IgD-negative memory B cell (primary cell): Measurements from ENCODE around the gene TRAF2. TPM values are rescaled to one million over a fixed set of nuclear protein-coding genes. Genes with fewer than 3 reads are reported as not detected.

Source experiments
- H3K27ac Mint-ChIP-seq, 3 donors: one replicate each; pipeline ENCODE4 v1.8.0; 2020 to 2022; ENCODE audit warnings: mild to moderate bottlenecking in 3 of 3, mixed read lengths in 3 of 3, moderate library complexity in 1 of 3
- H3K27me3 Mint-ChIP-seq: one replicate; pipeline ENCODE4 v1.8.0; 2021; ENCODE audit warnings: mixed read lengths
- H3K36me3 Mint-ChIP-seq: one replicate; pipeline ENCODE4 v1.8.0; 2020; ENCODE audit warnings: mild to moderate bottlenecking, mixed read lengths
- H3K4me1 Mint-ChIP-seq, 3 donors: one replicate each; pipeline ENCODE4 v1.8.0; 2020 to 2022; ENCODE audit warnings: mixed read lengths in 3 of 3, mild to moderate bottlenecking in 1 of 3
- H3K4me3 Mint-ChIP-seq, 4 donors: one replicate each; pipeline ENCODE4 v1.8.0; 2020 to 2022; ENCODE audit warnings: mild to moderate bottlenecking in 4 of 4, mixed read lengths in 4 of 4, moderate library complexity in 3 of 4
- H3K9me3 Mint-ChIP-seq, 3 donors: one replicate each; pipeline ENCODE4 v1.8.0; 2020 to 2021; ENCODE audit warnings: mixed read lengths in 3 of 3, mild to moderate bottlenecking in 1 of 3
- polyA plus RNA-seq: library from polyadenylated mRNA; unstranded; fragments of 300-500 nt; fragmentation: Illumina TruSeq; gene quantifications from one replicate; pipeline ENCODE4 v1.2.3, GENCODE V29; 2021

TRAF2 gene
- polyA plus RNA-seq, 1 donor from 2014 or later, result 42.8 TPM

DNA sequence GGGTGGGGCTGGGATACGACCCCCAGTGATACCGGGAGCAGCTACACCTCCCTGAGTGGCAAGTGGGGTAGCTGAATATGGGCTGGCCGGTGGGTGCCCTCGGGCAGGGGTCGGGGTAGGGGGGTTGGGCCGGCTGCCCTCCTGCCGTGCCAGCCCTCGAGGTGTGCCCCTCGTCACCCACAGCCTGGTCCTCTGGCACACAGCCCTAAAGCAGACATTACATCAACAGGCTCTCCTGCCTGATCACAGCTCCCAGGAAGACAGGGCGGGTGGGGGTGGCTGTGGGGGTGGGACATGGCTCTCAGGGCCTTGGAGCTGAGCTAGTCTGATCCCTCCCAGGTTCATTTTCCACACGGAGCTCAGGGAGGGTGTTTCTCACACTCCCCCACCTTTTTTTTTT, 35.0 kb downstream of the TRAF2 start:
- Mint-ChIP-seq H3K27me3 (no peaks in the 10 kb centered on the region), H3K9me3 (no peaks in the 10 kb centered on the region), H3K27ac (no peak overlapping the region), H3K36me3 (peaks cover 3% of the 10 kb centered on the region), H3K4me3 (no peak overlapping the region), H3K4me1 (no peaks in the 10 kb centered on the region)

DNA sequence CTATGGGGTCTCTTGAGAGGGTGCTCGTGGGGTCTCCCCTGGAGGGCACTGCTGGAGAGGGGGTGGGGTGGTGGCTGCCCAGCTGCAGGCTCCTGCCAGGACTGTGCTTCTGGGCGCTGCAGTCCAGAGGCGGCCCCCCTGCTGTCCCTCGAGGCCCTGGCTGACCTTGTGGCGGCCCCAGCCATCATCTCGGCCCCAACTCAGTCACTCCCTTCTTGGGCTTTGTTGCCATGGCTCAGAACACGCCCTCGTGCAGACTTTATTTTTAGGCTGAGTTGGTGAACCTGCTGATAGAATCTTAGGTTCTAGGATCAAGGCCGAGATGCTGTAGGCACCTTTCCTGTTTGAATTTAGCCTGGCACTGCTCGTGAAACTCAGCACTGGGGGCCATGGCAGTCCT, 35.4 kb downstream of the TRAF2 start:
- H3K9me3 Mint-ChIP-seq, result no peaks in the 10 kb centered on the region
- H3K36me3 Mint-ChIP-seq, result peaks cover 3% of the 10 kb centered on the region
- H3K27ac Mint-ChIP-seq, result no peak overlapping the region
- no peaks in the 10 kb centered on the region for H3K4me1 Mint-ChIP-seq
- no peak overlapping the region for H3K4me3 Mint-ChIP-seq
- no peaks in the 10 kb centered on the region for H3K27me3 Mint-ChIP-seq

DNA sequence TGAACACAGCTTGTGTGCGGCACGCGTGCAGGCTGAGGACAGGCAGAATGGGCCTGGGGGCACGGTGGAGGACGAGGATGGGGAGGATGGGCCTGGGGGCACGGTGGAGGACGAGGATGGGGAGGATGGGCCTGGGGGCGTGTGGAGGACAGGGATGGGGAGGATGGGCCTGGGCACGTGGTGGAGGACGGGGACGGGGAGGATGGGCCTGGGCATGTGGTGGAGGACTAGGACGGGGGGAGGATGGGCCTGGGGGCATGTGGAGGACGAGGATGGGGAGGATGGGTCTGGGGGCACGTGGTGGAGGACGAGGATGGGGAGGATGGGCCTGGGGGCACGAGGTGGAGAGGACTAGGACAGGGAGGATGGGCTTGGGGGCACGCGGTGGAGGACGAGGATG, 36.2 kb downstream of the TRAF2 start:
- H3K4me3 Mint-ChIP-seq, result no peak overlapping the region
- no peaks in the 10 kb centered on the region for H3K27me3 Mint-ChIP-seq
- peaks cover 2% of the 10 kb centered on the region for H3K36me3 Mint-ChIP-seq
- no peak overlapping the region for H3K27ac Mint-ChIP-seq
- H3K9me3 Mint-ChIP-seq, result no peaks in the 10 kb centered on the region
- H3K4me1 Mint-ChIP-seq, result peaks cover 0 to 2% (median 0%) of the 10 kb centered on the region in 3 donors

DNA sequence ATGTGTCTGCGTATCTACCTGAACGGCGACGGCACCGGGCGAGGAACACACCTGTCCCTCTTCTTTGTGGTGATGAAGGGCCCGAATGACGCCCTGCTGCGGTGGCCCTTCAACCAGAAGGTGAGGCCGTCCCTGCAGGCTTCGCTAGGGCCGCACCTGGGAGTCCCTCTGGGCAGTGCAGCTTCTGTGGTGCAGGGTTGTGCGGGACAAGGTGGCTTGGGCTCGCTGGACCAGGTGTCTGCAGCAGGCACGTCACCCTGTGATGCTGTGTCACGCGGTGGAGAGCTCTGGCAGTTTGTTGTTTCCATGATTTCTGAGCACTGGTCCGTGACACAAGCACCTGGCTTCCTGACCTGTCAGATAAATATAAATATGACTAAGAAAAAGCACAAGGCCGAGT, 37.6 kb downstream of the TRAF2 start:
- H3K27me3 Mint-ChIP-seq, result no peaks in the 10 kb centered on the region
- H3K27ac Mint-ChIP-seq, result peak overlapping the region in 1 of 3 donors; percentile 50
- H3K9me3 Mint-ChIP-seq, result no peaks in the 10 kb centered on the region
- no peak overlapping the region for H3K4me3 Mint-ChIP-seq
- peaks cover 3 to 6% (median 3%) of the 10 kb centered on the region in 3 donors for H3K4me1 Mint-ChIP-seq
- H3K36me3 Mint-ChIP-seq, result peaks cover 4% of the 10 kb centered on the region

DNA sequence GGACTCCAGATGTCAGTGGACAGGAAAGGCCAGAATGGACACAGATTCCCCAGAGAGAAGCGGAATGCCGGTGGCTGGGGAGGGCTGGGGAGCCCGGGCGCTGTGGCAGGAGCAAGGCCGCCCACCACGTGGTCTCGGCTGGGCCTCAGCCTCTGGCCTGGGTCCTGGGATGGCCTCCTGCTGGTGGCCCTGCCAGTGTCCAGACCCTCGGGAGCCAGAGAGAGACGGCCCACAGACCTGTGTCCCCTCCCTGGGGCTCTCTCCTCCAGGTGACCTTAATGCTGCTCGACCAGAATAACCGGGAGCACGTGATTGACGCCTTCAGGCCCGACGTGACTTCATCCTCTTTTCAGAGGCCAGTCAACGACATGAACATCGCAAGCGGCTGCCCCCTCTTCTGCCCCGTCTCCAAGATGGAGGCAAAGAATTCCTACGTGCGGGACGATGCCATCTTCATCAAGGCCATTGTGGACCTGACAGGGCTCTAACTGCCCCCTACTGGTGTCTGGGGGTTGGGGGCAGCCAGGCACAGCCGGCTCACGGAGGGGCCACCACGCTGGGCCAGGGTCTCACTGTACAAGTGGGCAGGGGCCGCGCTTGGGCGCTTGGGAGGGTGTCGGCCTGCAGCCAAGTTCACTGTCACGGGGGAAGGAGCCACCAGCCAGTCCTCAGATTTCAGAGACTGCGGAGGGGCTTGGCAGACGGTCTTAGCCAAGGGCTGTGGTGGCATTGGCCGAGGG, 39.3 kb downstream of the TRAF2 start:
- no peak overlapping the region for H3K27ac Mint-ChIP-seq
- H3K9me3 Mint-ChIP-seq, result no peaks in the 10 kb centered on the region
- H3K4me1 Mint-ChIP-seq, result peaks cover 5 to 8% (median 5%) of the 10 kb centered on the region in 3 donors
- H3K27me3 Mint-ChIP-seq, result no peaks in the 10 kb centered on the region
- H3K36me3 Mint-ChIP-seq, result peaks cover 2% of the 10 kb centered on the region
- no peak overlapping the region for H3K4me3 Mint-ChIP-seq

DNA sequence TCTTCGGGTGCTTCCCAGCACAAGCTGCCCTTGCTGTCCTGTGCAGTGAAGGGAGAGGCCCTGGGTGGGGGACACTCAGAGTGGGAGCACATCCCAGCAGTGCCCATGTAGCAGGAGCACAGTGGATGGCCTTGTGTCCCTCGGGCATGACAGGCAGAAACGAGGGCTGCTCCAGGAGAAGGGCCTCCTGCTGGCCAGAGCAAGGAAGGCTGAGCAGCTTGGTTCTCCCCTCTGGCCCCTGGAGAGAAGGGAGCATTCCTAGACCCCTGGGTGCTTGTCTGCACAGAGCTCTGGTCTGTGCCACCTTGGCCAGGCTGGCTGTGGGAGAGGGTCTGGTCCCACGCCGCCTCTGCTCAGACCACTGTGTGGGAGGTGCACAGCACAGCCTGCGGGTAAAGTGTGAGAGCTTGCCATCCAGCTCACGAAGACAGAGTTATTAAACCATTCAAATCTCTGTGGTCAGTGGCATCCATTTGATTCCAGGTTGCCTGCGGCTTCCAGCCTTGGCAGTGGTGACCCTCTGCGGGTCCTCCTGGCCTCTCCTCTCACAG, 39.9 kb downstream of the TRAF2 start:
- Mint-ChIP-seq H3K9me3 (no peaks in the 10 kb centered on the region), H3K4me1 (peaks cover 5 to 8% (median 5%) of the 10 kb centered on the region in 3 donors), H3K4me3 (no peak overlapping the region), H3K27ac (no peak overlapping the region), H3K27me3 (no peaks in the 10 kb centered on the region), H3K36me3 (peaks cover 2% of the 10 kb centered on the region)

DNA sequence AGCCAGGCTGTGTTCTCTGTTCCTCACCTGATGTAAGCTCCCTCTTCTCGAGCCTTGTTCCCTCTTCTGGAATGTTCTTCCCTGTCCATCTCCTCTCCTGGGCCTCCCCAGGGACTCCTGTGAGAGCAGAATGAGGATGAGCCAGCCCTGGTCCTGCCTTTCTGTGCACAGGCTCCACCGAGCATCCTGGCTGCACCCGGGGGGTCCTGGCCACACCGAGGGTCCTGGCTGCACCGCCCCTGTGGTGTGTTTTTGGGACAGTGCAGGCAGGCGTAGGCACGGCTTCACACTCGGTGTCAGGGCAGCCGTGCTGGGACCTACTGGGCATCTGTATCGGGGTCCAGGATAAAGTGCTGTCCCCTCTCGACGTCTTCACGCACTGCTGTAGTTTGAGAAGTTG, 40.4 kb downstream of the TRAF2 start:
- peaks cover 2% of the 10 kb centered on the region for H3K36me3 Mint-ChIP-seq
- H3K27ac Mint-ChIP-seq, result no peak overlapping the region
- H3K4me1 Mint-ChIP-seq, result peaks cover 6 to 8% (median 6%) of the 10 kb centered on the region in 3 donors
- no peaks in the 10 kb centered on the region for H3K9me3 Mint-ChIP-seq
- no peaks in the 10 kb centered on the region for H3K27me3 Mint-ChIP-seq
- no peak overlapping the region for H3K4me3 Mint-ChIP-seq

DNA sequence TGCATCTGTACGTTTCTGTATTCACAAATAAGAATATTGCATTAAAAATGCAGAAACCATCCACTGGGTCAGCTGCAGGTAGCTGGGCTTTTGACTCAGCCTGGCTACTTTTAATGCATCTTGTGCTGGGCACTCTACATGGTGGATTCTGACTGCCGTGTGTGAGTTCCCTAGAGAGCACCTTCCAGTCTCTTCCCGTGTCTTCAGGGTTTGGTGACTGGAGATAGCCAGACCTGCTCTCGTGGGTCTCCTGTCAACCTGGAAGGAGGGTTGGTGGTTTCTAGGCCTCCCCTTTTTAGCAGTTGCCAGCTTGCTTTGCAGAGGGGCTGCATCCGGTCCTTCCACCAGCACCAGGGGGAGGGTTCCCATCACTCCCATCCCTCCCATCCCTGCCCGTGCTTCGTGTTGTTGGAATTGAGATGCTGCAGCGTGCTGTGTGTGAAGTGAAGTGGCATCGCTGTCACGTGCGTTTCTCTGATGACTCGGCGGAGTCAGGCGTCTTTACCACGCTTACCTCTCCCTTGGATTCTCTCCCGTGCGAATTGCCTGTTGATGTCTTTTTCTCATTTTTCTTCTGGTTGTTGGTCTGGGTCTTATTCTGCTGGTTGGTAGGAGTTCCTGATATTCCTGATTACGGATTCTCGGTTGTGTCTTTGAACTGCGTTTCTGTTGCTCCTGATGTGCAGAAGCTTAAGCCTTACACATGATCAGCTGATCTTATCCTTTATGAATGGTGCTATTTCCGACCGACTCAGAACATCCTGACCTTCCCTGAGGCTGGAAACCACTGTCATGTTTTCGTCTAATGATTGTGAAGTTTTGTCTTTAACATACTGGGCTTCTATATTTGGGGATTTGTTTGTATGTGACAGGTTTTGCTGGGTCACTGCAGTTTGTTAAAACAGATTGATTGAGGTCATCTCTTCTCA, 41.3 kb downstream of the TRAF2 start:
- H3K4me3 Mint-ChIP-seq, result peak overlapping the region in 1 of 4 donors; percentile 50
- H3K9me3 Mint-ChIP-seq, result no peaks in the 10 kb centered on the region
- H3K27ac Mint-ChIP-seq, result peak overlapping the region in 1 of 3 donors; percentile 87
- peaks cover 7 to 11% (median 10%) of the 10 kb centered on the region in 3 donors for H3K4me1 Mint-ChIP-seq
- peaks cover 4% of the 10 kb centered on the region for H3K36me3 Mint-ChIP-seq
- H3K27me3 Mint-ChIP-seq, result no peaks in the 10 kb centered on the region

DNA sequence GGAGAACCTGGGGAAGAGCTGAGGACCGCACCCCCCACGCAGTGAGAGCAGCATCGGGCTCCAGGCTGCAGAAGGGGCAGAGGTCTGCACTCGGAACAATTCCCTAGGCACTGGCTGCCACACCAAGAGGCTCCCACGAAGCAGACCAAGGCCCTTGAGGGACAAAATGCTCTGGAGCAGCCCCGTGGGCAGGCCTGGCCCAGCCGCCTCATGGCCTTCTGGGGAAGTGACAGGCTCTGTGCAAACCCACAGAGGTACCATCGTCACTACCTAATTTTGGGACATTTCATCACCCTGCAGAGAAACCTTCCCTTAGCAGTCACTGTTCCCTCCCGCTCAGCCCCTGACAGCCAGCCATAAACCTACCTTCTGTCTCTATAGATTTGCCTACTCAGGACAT, 42.3 kb downstream of the TRAF2 start:
- Mint-ChIP-seq H3K4me1 (peaks cover 7 to 11% (median 10%) of the 10 kb centered on the region in 3 donors), H3K27ac (peak overlapping the region in 2 of 3 donors; percentile 55 to 67), H3K4me3 (no peak overlapping the region), H3K9me3 (no peaks in the 10 kb centered on the region), H3K36me3 (peaks cover 4% of the 10 kb centered on the region), H3K27me3 (no peaks in the 10 kb centered on the region)

DNA sequence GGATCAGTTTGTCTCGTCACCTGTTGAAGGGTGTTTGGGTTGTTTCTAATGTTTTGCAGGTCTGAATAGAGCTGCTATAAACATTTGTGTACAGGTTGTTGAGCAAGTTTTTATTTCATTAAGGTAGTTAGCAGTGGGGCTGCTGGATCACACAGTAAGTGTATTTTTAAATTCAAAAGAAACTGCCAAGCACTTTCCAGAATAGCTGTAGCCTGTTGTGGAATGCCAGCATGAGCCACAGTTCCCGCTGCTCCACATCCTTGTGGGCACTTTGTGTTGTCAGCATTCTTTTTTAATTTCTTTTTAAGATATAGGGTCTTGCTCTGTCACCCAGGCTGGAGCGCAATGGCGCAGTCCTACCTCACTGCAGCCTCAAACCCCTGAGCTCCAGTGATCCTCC, 43.7 kb downstream of the TRAF2 start:
- Mint-ChIP-seq H3K27ac (peak overlapping the region in 1 of 3 donors; percentile 33), H3K4me3 (no peak overlapping the region), H3K9me3 (no peaks in the 10 kb centered on the region), H3K4me1 (peaks cover 7 to 11% (median 10%) of the 10 kb centered on the region in 3 donors), H3K36me3 (peaks cover 4% of the 10 kb centered on the region), H3K27me3 (no peaks in the 10 kb centered on the region)

DNA sequence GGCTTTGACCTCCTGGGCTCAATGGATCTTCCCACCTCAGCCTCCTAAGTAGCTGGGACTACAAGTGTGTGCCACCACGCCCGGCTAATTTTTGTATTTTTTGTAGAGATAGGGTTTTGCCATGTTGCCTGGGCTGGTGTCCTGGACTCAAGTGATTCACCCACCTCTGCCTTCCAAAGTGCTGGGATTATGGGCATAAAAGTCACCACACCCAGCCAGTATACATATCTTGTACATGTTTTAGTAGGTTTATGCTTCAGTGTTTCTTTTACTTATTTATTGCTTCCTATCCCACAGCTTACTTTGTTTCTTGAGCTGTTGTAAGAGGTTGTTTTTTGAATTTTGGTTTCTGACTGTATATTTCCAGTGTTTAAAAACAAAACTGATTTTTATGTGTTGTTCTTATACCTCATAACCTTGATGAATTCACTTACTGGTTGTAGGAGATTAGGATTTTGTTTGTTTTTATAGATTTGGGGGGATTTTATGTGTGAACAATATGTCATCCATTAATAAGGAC, 45.4 kb downstream of the TRAF2 start:
- H3K9me3 Mint-ChIP-seq, result no peaks in the 10 kb centered on the region
- H3K4me1 Mint-ChIP-seq, result peaks cover 10 to 14% (median 10%) of the 10 kb centered on the region in 3 donors
- peaks cover 4% of the 10 kb centered on the region for H3K36me3 Mint-ChIP-seq
- no peaks in the 10 kb centered on the region for H3K27me3 Mint-ChIP-seq
- H3K4me3 Mint-ChIP-seq, result peak overlapping the region in 1 of 4 donors; percentile 37
- H3K27ac Mint-ChIP-seq, result peak overlapping the region in 1 of 3 donors; percentile 59

DNA sequence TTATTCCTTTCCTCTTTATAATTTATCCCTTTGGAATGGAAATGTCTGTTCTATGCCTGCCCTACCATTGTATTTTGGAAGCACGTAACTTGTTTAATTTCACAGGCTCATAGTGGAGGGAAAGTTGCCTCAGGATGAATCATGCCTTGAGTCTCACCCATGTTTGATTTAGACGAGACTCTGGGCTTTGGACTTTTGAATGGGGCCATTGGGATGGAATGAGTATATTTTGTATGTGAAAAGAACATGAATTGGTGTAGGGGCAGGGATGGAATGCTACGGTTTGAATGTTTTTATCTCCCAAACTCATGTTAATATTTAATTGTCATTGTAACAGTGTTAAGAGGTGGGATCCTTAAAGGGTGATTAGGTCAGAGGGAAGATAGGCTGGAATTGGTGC, 48.0 kb downstream of the TRAF2 start:
- peaks cover 4 to 11% (median 9%) of the 10 kb centered on the region in 3 donors for H3K4me1 Mint-ChIP-seq
- no peaks in the 10 kb centered on the region for H3K27me3 Mint-ChIP-seq
- H3K27ac Mint-ChIP-seq, result peak overlapping the region in 1 of 3 donors; percentile 84

DNA sequence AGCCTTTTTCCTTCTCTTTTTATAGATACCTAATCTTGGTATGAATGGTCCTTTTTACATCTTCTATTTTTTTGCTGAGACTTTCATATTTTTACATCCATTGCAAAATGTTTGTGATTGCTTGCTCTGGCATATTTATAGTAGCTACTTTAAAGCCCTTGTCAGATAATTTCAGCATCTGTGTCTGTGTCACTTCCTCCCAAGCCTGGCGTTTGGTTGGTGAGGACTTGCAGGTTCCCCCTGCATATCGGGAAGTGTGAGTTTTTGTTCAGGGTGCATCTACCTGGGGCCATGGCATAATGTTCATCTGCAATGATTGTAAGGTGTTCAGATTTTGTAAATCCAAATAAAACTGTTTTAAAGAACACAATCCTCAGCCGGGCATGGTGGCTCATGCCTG, 49.3 kb downstream of the TRAF2 start:
- Mint-ChIP-seq H3K27me3 (no peaks in the 10 kb centered on the region), H3K9me3 (no peaks in the 10 kb centered on the region), H3K4me1 (peaks cover 4 to 11% (median 9%) of the 10 kb centered on the region in 3 donors), H3K36me3 (peaks cover 5% of the 10 kb centered on the region), H3K4me3 (no peak overlapping the region), H3K27ac (no peak overlapping the region)

More for the DNA sequence above, 48.0 kb downstream of the TRAF2 start:
- no peaks in the 10 kb centered on the region for H3K9me3 Mint-ChIP-seq
- H3K4me3 Mint-ChIP-seq, result peak overlapping the region in 1 of 4 donors; percentile 45
- peaks cover 5% of the 10 kb centered on the region for H3K36me3 Mint-ChIP-seq

DNA sequence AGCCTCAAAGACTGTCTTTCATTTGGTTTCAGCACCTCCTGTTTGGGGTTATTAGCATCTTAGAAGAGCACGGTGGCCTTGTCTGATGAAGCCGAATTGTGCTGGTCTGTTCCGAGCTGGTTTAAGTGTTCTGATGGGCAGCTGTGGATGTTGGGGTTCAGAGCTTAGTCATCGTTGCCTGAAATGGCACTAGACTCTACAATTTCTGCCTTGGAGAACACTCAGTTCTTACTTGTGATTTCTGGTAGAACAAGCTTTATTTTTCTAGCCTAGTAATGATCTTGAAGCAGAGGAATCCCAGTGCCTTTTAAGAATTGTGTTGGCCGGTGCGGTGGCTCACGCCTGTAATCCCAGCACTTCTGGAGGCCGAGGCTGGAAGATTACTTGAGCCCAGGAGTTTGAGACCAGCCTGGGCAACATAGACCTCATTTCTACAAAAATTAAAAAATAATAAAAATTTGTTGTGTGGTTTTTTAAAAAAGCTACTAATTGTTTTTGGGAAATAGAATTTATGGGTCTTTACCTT, 50.4 kb downstream of the TRAF2 start:
- Mint-ChIP-seq H3K27me3 (no peaks in the 10 kb centered on the region), H3K4me1 (peaks cover 4 to 11% (median 8%) of the 10 kb centered on the region in 3 donors), H3K27ac (peak overlapping the region in 1 of 3 donors; percentile 56), H3K36me3 (peaks cover 5% of the 10 kb centered on the region), H3K9me3 (no peaks in the 10 kb centered on the region), H3K4me3 (peak overlapping the region in 1 of 4 donors; percentile 56)
